Stimulated activated memory B cell treated with anti-CD40 and anti-IgM and Interleukin-4, amounts not matched to agents 10 μg/mL and 1 μg/mL and 100 μg/mL, for 72 hours (primary cell): ENCODE measurements around the gene ZNF429.
"Not testable (repeated sequence)": the region's sequence is repeated elsewhere in the genome, so short reads cannot be mapped to it uniquely, and the experiment has no call there.

Experiments used
- ATAC-seq: fragments of 150-1000 bp; cut with Tn5 transposase; 2 replicates; pipeline ENCODE4 v1.10.0; 2021
- H3K27ac Mint-ChIP-seq: one replicate; pipeline ENCODE4 v1.8.0; 2022; ENCODE audit warnings: mild to moderate bottlenecking, mixed read lengths
- H3K27me3 Mint-ChIP-seq: one replicate; pipeline ENCODE4 v1.8.0; 2022; ENCODE audit warnings: mixed read lengths
- H3K36me3 Mint-ChIP-seq: one replicate; pipeline ENCODE4 v1.8.0; 2022; ENCODE audit warnings: mixed read lengths
- H3K4me1 Mint-ChIP-seq: one replicate; pipeline ENCODE4 v1.8.0; 2022; ENCODE audit warnings: mixed read lengths
- H3K4me3 Mint-ChIP-seq: one replicate; pipeline ENCODE4 v1.8.0; 2022; ENCODE audit warnings: mild to moderate bottlenecking, moderate library complexity, mixed read lengths
- H3K9me3 Mint-ChIP-seq: one replicate; pipeline ENCODE4 v1.8.0; 2022; ENCODE audit warnings: mixed read lengths

ZNF429 gene

DNA sequence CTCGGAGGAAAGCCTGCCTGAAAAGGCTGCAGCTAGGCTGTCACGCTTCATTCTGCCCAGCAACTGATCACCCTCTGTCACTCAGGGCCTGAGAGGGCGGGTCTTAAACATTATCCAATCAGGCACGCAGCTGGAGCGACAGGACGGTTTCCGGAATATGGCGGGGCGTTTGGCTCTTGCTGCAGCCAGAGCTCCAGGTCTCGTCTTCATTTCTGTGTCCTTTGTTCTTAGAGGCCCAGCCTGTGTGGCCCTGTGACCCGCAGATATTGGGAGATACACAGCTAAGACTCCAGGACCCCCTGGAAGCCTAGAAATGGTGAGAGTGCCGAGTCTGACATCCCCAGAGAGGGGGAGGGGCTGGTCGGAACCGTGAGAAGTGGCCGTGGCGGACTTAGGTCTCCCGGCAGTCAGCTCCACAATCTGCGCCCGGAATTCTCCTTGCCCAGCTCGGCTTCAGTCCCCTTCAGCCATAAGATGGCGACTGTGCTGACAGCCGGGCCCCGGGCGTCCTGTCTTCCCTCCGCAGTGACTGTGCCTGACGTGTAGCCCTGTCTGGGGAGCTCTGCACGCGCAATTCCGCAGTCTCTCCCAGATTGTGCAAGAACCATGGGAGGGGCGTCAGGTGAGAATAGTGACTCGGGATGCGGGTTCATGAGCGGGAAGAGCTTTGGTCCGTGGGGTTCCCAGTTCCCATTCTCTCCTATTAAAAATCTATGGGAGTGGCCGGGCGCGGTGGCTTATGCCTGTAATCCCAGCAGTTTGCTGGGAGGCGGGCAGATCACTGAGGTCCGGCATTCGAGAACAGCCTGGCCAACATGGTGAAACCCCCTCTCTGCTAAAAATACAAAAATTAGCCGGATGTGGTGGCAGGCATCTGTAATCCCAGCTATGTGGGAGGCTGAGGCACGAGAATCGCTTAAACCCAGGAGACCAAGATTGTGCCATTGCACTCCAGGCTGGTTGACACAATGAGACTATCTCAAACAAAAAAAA is at the start of gene ZNF429:
Gene ZNF429 (plus strand): TSS at position 144 of the 993 bp plus-strand sequence. CDS start 170 bp downstream, at position 314.
- Mint-ChIP-seq H3K27me3 (no peaks in the 10 kb centered on the region), H3K4me3 (peak within 1 kb of the TSS; percentile 100), H3K9me3 (peaks cover 4% of the 10 kb centered on the region), H3K36me3 (peaks cover 30% of the 10 kb centered on the region), H3K4me1 (peaks cover 25% of the 10 kb centered on the region), H3K27ac (peak within 1 kb of the TSS; percentile 100)
- ATAC-seq, result peak; percentile 100

DNA sequence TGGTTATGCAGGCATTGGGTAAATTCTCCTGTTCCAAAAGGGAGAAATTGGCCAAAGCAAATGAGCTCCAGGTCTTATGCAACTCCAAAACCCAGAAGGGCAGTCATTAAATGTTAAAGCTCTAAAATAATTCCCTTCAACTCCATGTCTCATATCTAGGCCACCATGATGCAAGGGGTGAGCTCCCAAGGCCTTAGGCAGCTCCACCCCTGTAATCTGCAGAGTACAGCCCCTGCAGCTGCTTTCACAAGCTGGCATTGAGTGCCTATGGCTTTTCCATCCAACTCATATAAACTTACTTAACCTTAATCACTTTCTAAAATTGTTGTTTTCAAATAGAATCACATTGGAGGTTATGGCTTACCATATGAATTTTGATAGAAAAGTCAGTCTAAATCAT is 44.7 kb upstream of the ZNF429 start:
- Mint-ChIP-seq H3K36me3 (peaks cover 28% of the 10 kb centered on the region), H3K27me3 (peaks cover 28% of the 10 kb centered on the region), H3K4me3 (no peak overlapping the region), H3K27ac (no peak overlapping the region), H3K9me3 (peaks cover 20% of the 10 kb centered on the region), H3K4me1 (peaks cover 9% of the 10 kb centered on the region)
- ATAC-seq, result no peak

DNA sequence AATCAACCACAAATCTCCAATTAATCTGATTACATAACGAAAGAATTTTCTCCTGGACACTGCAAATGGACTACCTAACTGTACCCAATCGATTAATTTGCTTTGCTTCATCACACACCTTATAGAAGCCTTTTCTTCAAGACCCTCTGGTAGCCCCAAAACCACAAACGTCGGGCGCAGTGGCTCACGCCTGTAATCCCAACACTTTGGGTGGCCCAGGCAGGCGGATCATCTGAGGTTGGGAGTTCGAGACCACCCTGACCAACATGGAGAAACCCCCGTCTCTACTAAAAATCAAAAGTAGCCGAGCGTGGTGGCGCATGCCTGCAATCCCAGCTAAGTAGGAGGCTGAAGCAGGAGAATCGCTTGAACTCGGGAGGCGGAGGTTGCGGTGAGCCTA is 42.9 kb upstream of the ZNF429 start:
- Mint-ChIP-seq H3K4me1 (peaks cover 9% of the 10 kb centered on the region), H3K27ac (no peak overlapping the region), H3K27me3 (peaks cover 28% of the 10 kb centered on the region), H3K36me3 (peaks cover 25% of the 10 kb centered on the region), H3K9me3 (peaks cover 17% of the 10 kb centered on the region), H3K4me3 (no peak overlapping the region)
- ATAC-seq, result no peak

DNA sequence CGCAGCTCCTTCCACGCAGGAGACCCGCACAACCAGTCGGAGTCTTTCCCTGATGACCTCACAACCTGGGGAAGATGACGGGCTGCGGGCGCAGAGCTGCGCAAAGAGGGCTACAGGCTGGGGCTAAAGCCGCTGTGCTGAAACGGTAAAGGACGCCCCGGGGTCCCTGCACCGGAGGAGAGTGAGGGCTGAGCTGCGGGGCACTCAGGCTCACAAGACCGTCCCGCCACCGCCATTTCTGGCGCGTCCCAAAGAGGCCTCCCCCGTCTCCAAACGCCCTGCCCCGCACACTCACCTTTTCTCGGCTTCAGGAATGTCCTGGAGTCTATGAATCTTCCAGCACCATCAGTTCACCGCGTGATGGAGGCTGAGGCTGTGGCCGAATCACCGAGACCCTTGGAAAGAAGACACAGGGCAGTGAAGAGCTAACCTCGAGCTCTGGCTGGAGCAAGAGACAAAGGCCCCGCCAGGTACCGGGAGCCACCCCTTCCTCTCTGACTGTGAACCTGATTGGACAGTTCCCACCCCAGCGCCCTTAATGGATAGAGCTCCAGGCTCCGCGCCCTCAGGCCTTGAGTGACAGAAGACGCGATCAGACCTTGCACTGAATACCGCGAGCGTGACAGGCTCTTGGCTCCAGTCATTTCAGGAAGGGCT is 41.8 kb upstream of the ZNF429 start:
- Mint-ChIP-seq H3K36me3 (peaks cover 22% of the 10 kb centered on the region), H3K4me1 (peaks cover 9% of the 10 kb centered on the region), H3K9me3 (peaks cover 13% of the 10 kb centered on the region), H3K4me3 (peak overlapping the region; percentile 83), H3K27ac (peak overlapping the region; percentile 42), H3K27me3 (peaks cover 28% of the 10 kb centered on the region)
- peak; percentile 87 for ATAC-seq

DNA sequence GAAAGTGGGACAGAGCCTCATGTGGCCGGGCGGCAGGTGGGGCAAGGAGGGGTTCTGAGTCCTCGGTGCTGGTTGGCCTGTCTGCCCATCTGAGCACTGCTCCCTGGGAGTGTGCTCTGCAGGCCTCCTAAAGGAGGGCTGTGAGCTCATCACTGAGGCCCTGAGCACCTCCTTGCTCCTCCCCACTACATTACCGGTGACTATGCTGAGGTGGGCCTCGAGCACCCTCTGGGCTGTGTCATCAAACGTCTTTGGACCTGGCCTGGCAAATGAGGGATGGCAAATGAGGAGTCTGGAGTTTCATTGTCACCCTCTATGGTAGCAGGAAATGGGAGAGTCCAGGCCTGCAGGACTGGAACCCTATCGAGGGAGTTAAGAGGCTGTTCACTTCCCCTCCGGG is 38.8 kb upstream of the ZNF429 start:
- Mint-ChIP-seq H3K36me3 (peaks cover 13% of the 10 kb centered on the region), H3K27ac (no peak overlapping the region), H3K27me3 (peaks cover 26% of the 10 kb centered on the region), H3K4me3 (no peak overlapping the region), H3K9me3 (peaks cover 8% of the 10 kb centered on the region), H3K4me1 (peaks cover 9% of the 10 kb centered on the region)
- no peak for ATAC-seq

DNA sequence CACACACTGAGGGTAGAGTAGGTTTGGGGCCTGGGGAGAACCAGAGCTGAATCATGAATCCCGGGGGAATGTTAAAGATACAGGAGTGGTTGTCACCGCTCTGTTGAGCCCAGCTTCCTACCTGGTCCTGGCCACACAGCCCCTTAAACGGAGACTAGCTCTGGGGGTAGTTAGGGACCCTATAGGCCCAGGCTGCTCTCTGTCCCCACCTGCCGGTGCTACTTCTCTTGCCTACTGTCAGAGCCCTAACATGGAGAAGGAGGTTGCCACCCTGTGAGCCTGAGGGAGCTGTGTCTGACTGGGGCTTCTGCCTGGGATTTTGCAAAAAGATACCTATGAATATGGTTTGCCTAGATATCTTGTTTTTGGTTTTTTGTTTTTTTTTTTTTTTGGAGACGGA is 36.6 kb upstream of the ZNF429 start:
- Mint-ChIP-seq H3K4me1 (peaks cover 1% of the 10 kb centered on the region), H3K27me3 (peaks cover 11% of the 10 kb centered on the region), H3K27ac (no peak overlapping the region), H3K36me3 (peaks cover 1% of the 10 kb centered on the region), H3K9me3 (peaks cover 3% of the 10 kb centered on the region), H3K4me3 (no peak overlapping the region)
- ATAC-seq, result no peak

DNA sequence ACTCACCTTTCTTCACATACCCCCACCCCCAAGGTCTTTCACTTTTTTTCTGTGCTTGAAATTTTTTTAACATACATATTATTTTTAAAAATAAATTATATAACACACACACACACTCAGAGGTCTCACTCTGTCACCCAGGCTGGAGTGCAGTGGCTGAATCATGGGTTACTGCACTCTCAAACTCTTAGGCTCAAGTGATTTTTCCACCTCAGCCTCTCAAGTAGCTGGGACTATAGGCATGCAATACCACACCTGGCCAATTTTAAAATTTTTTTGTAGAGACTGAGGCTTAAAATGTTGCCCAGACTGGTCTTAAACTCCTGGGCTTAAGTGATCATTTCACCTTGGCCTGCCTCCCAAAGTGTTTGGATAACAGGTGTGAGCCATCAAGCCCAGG is 32.9 kb upstream of the ZNF429 start:
- Mint-ChIP-seq H3K4me3 (no peak overlapping the region), H3K27ac (no peak overlapping the region), H3K4me1 (no peaks in the 10 kb centered on the region), H3K27me3 (no peaks in the 10 kb centered on the region), H3K36me3 (no peaks in the 10 kb centered on the region), H3K9me3 (no peaks in the 10 kb centered on the region)
- no peak for ATAC-seq

DNA sequence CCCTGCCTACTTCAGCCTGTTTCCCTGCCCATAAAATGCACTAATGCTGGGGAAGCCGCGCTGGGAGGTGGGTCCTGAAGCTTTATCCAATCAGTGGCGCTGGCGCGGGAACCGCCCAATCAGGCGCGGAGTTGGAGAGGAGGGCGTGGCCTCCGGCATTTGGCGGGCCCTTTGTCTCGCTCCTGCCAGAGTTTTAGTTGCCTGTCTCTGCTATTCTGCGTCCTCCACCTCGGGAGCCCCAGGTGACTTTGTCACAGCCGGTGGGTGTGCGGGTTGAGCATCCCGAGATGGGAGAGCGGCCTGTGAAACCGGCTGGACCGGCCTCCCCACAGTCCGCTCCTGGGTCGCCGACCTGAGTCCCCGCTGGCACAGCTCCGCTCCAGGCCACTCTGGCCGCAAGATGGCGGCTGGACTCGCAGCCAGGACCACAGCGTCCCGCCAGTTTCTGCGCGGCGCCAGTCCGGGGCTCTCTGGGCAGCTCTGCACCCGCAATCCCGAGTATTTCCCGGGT is 30.7 kb upstream of the ZNF429 start:
- Mint-ChIP-seq H3K36me3 (no peaks in the 10 kb centered on the region), H3K27ac (no peak overlapping the region), H3K27me3 (no peaks in the 10 kb centered on the region), H3K4me3 (peak overlapping the region; percentile 68), H3K9me3 (no peaks in the 10 kb centered on the region), H3K4me1 (no peaks in the 10 kb centered on the region)
- peak; percentile 87 for ATAC-seq

DNA sequence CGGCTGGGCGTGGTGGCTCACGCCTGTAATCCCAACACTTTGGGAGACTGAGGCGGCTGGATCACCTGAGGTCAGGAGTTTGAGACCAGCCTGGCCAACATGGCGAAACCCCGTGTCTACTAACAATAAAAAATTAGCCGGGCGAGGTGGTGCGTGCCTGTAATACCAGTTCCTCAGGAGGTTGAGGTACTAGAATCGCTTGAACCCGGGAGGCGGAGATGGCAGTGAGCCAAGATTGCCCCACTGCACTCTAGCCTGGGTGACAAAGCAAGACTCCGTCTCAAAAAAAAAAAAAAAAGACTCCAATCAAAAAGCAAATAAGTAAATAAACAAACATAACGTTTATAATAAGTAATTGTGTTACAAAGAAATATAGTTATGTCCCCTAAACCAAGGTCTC is 23.0 kb upstream of the ZNF429 start:
- not testable (repeated sequence) for H3K9me3 Mint-ChIP-seq, H3K36me3 Mint-ChIP-seq, H3K27ac Mint-ChIP-seq, H3K4me3 Mint-ChIP-seq, H3K4me1 Mint-ChIP-seq, H3K27me3 Mint-ChIP-seq, ATAC-seq

DNA sequence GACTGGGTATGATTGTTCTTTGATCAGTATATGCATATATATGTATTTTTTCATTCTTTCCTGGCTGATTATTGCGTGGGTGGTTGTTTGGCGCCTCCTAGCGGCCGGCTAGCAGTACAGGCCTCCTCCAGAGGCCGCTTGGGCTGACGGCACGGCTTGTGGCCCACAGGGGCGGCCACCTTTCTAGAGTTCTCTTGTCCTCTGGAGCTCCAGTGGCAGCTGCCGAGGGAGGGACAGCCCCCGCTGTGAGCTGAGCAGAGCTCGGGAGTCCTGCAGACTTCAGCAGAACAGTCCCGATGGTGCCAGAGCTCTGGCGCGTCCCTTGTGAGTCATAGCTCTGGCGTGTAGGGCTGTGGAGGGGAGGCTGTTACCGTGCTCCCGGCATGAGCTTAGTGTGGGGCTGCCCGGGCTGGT is 22.5 kb upstream of the ZNF429 start:
- H3K4me3 Mint-ChIP-seq, result peak overlapping the region; percentile 26
- no peaks in the 10 kb centered on the region for H3K36me3 Mint-ChIP-seq
- peak; percentile 80 for ATAC-seq
- H3K9me3 Mint-ChIP-seq, result peaks cover 6% of the 10 kb centered on the region
- no peaks in the 10 kb centered on the region for H3K27me3 Mint-ChIP-seq
- H3K4me1 Mint-ChIP-seq, result no peaks in the 10 kb centered on the region
- no peak overlapping the region for H3K27ac Mint-ChIP-seq

DNA sequence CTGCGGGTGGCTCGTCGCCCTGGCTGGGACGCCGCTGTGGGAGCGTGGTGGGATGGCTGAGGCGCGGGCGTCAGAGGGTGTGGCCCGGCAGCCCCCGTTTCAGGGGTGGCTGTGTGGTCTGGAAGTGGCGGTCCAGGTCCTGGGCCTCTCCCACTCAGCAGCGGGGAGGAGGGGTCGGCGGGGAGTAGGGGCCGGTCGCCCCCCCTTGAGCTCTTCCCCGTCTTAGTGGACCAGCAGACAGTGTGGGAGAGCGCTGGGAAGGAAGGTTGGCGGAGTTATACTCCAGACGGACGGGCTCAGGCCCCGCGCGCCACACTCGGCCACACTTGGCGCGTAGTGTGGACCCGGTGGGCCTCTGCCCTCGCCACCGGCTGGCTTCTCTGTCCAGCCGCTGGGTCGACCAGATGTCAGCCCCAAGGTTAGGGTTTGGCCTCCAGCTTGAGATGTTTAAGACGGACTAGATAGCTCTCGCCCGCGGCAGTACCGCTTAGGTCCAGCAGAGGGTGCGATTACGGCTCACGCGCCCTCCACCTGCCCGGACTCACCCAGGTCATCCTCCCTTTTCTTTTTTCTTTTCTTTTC is 21.7 kb upstream of the ZNF429 start:
- peak; percentile 51 for ATAC-seq
- Mint-ChIP-seq H3K36me3 (no peaks in the 10 kb centered on the region), H3K9me3 (peaks cover 8% of the 10 kb centered on the region), H3K27me3 (no peaks in the 10 kb centered on the region), H3K27ac (no peak overlapping the region), H3K4me3 (peak overlapping the region; percentile 52), H3K4me1 (no peaks in the 10 kb centered on the region)

DNA sequence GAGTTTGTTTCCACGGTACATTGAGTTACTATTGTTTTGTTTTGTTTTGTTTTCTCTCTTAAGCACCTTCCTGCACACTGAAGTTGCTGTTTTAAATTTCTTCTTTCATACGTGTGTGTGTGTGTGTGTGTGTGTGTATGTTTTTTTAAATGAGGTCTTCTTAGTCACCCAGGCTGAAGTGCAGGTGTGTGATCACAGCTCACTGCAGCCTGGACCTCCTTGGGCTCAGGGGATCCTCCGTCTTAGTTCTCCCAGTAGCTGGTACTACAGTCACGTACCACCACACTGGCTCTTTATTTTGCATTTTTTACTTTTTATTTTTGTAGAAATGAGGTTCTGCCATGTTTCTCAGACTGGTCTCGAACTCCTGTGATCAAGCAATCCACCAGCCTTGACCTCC is 20.8 kb upstream of the ZNF429 start:
- Mint-ChIP-seq H3K4me3 (no peak overlapping the region), H3K9me3 (peaks cover 8% of the 10 kb centered on the region), H3K4me1 (no peaks in the 10 kb centered on the region), H3K36me3 (no peaks in the 10 kb centered on the region), H3K27ac (no peak overlapping the region), H3K27me3 (no peaks in the 10 kb centered on the region)
- ATAC-seq, result no peak

DNA sequence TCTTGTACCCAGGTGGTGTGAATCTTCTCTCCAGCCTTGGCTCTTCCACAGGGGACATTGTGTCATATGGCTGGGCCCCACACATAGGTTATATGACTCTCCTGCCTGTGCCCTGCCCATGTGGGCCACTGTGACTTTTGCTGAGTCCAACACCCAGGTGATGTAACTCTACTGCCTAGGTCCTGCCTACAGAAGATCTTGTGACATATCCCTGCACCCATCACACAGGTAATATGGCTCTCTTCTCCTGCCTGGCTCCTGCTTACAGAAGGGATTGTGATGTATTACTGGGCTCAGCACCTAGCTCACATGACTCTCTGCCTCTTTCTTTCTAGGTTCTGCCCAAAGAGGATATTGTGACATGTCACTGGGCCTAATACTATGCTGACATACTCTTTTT is 19.5 kb upstream of the ZNF429 start:
- no peak for ATAC-seq
- no peaks in the 10 kb centered on the region for H3K27me3 Mint-ChIP-seq
- peaks cover 8% of the 10 kb centered on the region for H3K9me3 Mint-ChIP-seq
- H3K4me3 Mint-ChIP-seq, result no peak overlapping the region
- no peaks in the 10 kb centered on the region for H3K4me1 Mint-ChIP-seq
- H3K27ac Mint-ChIP-seq, result no peak overlapping the region
- H3K36me3 Mint-ChIP-seq, result no peaks in the 10 kb centered on the region

DNA sequence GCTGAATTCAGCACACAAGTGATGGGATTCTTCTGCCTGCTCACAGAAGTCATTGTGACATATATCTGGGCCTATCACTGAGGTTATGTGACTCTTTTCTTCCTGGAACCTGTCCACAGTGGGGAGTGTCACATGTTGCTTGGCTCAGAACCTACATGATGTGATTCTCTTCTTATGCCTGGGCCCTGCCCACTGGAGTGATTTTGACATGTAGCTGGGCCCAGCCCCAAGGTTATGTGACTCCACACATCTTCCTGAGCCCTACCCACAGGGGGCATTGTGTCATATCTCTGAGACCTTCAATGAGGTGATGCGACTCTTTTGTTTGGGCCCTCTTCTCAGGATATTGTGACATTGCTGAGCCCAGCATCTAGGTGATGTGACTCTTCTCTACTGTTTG is 17.4 kb upstream of the ZNF429 start:
- H3K4me3 Mint-ChIP-seq, result no peak overlapping the region
- H3K9me3 Mint-ChIP-seq, result peaks cover 8% of the 10 kb centered on the region
- no peaks in the 10 kb centered on the region for H3K36me3 Mint-ChIP-seq
- H3K27me3 Mint-ChIP-seq, result no peaks in the 10 kb centered on the region
- no peak for ATAC-seq
- H3K4me1 Mint-ChIP-seq, result no peaks in the 10 kb centered on the region
- no peak overlapping the region for H3K27ac Mint-ChIP-seq

DNA sequence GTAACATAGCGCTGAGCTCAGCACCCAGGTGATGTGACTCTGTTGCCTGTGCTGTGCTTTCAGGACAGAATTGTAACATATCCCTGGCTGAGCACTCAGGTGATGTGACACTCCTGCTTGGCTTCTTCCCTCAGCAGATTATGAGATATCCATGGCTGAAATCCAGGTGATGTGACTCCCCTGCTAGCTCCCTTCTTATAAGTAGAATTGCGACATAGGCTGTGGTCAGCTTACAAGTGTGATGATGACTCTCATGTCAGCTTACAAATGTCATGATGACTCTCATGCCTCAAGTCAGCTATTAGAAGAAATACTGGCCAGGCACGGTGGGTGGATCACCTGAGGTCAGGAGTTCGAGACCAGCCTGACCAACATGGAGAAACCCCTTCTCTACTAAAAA is 14.3 kb upstream of the ZNF429 start:
- ATAC-seq, result no peak
- H3K9me3 Mint-ChIP-seq, result peaks cover 5% of the 10 kb centered on the region
- no peaks in the 10 kb centered on the region for H3K4me1 Mint-ChIP-seq
- no peaks in the 10 kb centered on the region for H3K27me3 Mint-ChIP-seq
- no peaks in the 10 kb centered on the region for H3K36me3 Mint-ChIP-seq
- H3K4me3 Mint-ChIP-seq, result no peak overlapping the region
- H3K27ac Mint-ChIP-seq, result no peak overlapping the region
